DND-41 (cell line): ENCODE results near the gene EPB41.

Experiments
- EZH2 ChIP-seq: IDR thresholded peaks from 3 replicates; pipeline ENCODE4 v1.6.1; 2012; ENCODE audit warnings: borderline replicate concordance, low read depth, mild to moderate bottlenecking, moderate library complexity, low read length, inconsistent platforms; ENCODE audit not compliant: severe bottlenecking
- TF ChIP-seq, protein P1 (sequence below): IDR thresholded peaks from 2 replicates; pipeline ENCODE4 v1.5.1; 2012; ENCODE audit warnings: borderline replicate concordance, low read length, moderate library complexity, mild to moderate bottlenecking; ENCODE audit not compliant: poor library complexity, severe bottlenecking; ENCODE audit errors: extremely low read depth

DNA sequence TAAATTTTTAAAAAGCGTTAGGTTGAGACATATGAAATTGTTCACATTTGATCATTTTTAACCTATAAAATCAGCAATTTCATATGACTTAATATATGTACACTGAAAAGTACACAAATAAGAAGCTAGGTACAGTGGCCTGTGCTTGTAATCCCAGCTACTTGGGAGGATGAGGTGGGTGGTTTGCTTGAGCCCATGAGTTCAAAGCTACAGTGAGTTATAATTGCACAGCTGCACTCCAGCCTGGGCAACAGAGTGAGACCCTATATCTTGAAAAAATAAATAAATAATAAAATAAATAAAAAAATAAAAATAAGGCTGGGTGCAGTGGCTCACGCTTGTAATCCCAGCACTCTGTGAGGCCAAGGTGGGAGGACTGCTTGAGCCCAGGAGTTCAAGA, 5.2 kb upstream of the EPB41 start:
- TF ChIP-seq, protein P1, sequence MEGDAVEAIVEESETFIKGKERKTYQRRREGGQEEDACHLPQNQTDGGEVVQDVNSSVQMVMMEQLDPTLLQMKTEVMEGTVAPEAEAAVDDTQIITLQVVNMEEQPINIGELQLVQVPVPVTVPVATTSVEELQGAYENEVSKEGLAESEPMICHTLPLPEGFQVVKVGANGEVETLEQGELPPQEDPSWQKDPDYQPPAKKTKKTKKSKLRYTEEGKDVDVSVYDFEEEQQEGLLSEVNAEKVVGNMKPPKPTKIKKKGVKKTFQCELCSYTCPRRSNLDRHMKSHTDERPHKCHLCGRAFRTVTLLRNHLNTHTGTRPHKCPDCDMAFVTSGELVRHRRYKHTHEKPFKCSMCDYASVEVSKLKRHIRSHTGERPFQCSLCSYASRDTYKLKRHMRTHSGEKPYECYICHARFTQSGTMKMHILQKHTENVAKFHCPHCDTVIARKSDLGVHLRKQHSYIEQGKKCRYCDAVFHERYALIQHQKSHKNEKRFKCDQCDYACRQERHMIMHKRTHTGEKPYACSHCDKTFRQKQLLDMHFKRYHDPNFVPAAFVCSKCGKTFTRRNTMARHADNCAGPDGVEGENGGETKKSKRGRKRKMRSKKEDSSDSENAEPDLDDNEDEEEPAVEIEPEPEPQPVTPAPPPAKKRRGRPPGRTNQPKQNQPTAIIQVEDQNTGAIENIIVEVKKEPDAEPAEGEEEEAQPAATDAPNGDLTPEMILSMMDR = no peak
- TF ChIP-seq EZH2 = no peak
